ENCODE data around the gene YIPF2. TPM values are rescaled to one million over a fixed set of nuclear protein-coding genes. Genes with fewer than 3 reads are reported as not detected.

The YIPF2 gene
- total and polyA plus RNA-seq, 10 of the 15 experiments (the other 5 are each of a cell fraction or from before 2014, with no cell fraction given) = 0.92 to 38.9 (median 17.6) TPM

- TF ChIP-seq SKIL (IDR thresholded peaks at IDR 0.05; ENCODE audit: low read depth, poor library complexity, severe bottlenecking) (peak; percentile 68), ZNF687 (IDR thresholded peaks at IDR 0.05) (peak; percentile 38), USF1 (IDR thresholded peaks at IDR 0.05; ENCODE audit: borderline replicate concordance, extremely low read length, insufficient read depth, low read depth, low read length) (peak; percentile 55), POLR2AphosphoS5 (IDR thresholded peaks at IDR 0.05; ENCODE audit: low read length) (peak; percentile 58), HDGF (IDR thresholded peaks at IDR 0.05) (no peak), RUNX3 (IDR thresholded peaks at IDR 0.05; ENCODE audit: low read length) (peak; percentile 93), ETV6 (conservative IDR thresholded peaks at IDR 0.05 in 1 of 2, IDR thresholded peaks at IDR 0.05 in 1 of 2; ENCODE audit: borderline replicate concordance in 1 of 2, low read depth in 1 of 2) (peak in 1 of 2 experiments; percentile 88; a peak in 2 of 4 replicates), ZNF217 (IDR thresholded peaks at IDR 0.05) (0 out of 2 replicates have a peak, but pooled peaks have one; percentile 31), SREBF1 (IDR thresholded peaks at IDR 0.05; ENCODE audit: low read length) (no peak), BACH1 (IDR thresholded peaks at IDR 0.05; ENCODE audit: borderline replicate concordance) (peak; percentile 92), MTA3 (IDR thresholded peaks at IDR 0.05; ENCODE audit: borderline replicate concordance, low read length) (0 out of 2 replicates have a peak, but pooled peaks have one; percentile 42), CEBPB (IDR thresholded peaks at IDR 0.05; ENCODE audit: borderline replicate concordance in 1 of 2, low read depth in 2 of 2, low read length in 2 of 2) (no peak), TCF3 (IDR thresholded peaks at IDR 0.05; ENCODE audit: borderline replicate concordance, insufficient read depth, low read depth, low read length) (peak; percentile 60; the same call in 1 of the 2 replicates), CEBPZ (IDR thresholded peaks at IDR 0.05; ENCODE audit: low read depth, low read length) (no peak), BCL11A (IDR thresholded peaks at IDR 0.05; ENCODE audit: low read depth, low read length) (peak; percentile 93), CREM (IDR thresholded peaks at IDR 0.05; ENCODE audit: low read depth) (peak; percentile 84), HDAC2 (IDR thresholded peaks at IDR 0.05) (0 out of 2 replicates have a peak, but pooled peaks have one; percentile 29), MYC (IDR thresholded peaks at IDR 0.05; ENCODE audit: insufficient read depth, insufficient read length, insufficient replicate concordance, low read length, severe bottlenecking) (peak; percentile 42)
These were observed 51.8 kb downstream of the YIPF2 start (continued) for GRCh38 chr19:10876459-10877240.
